GM19467 (cell line): ENCODE measurements around the gene IQCF2.
"Not testable (repeated sequence)": the region's sequence is repeated elsewhere in the genome, so short reads cannot be mapped to it uniquely, and the experiment has no call there.

Source experiments
- ATAC-seq: cut with Tn5 transposase; IDR thresholded peaks from one replicate; pipeline ENCODE4 v1.9.1; 2021; ENCODE audit warnings: mild to moderate bottlenecking, moderate library complexity; ENCODE audit not compliant: unreplicated experiment

Gene IQCF2

DNA sequence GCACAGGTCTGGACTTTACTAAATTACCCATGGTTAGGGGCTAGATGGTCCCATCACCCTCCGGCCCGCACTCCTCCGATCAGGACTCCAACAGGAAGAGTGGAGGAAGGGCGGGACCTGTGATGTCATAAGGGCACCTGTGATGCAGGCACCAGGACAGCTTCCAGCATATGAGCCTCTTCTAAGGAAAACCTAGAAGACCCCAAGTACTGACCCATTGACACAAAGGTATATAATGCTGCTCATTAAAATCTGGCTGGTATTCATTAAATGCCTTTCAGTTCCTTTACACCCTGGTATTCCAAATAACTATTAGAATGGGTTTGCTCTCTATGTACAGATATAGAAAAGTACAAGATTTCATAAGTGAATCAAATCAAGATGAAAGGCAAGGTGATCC, 14.1 kb downstream of the IQCF2 start, which contains the start of gene IQCF5:
IQCF5 (minus strand) TSS at position 101 of the 400 bp plus-strand sequence; CDS start at position 31, 70 bp downstream.
- no peak for ATAC-seq

DNA sequence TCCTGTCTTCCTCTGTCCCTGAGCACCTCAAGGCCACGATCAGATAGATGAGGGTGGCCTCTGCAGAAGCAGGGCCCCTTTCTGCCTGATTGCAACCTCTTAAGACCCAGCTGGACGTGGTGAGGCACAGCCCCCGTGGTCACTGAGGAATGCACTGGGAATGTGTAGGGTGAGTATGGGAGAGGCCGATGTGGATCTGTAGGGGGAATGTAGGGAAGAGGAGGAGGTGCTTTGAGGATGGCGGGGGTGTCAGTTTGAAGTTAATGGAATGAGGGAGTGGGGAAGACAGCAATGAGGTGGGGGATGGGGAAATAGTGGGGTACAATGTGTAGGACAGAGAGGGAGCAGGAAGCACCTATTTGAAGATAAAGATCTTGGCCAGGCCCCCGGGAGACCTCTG, 14.8 kb downstream of the IQCF2 start:
- ATAC-seq: no peak

- ATAC-seq: no peak
These were observed 18.5 kb downstream of the IQCF2 start for GRCh38 chr3:51879937-51880336.

DNA sequence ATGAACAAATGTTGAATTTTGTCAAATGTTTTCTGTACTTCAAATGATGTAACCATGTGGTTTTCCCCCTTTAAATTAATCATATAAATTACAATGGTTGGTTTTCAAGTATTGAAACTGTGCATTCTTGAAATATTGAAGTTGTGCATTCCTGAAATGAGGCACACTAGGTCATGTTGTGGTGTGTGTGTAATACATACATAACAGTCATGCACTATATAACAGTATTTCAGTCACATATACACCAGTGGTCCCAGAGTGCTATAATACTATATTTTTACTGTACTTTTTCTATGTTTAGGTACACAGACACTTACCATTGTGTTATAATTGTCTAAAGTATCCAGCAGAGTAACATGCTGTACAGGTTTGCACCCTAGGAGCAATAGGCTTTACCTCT, 25.0 kb downstream of the IQCF2 start:
- no peak for ATAC-seq

DNA sequence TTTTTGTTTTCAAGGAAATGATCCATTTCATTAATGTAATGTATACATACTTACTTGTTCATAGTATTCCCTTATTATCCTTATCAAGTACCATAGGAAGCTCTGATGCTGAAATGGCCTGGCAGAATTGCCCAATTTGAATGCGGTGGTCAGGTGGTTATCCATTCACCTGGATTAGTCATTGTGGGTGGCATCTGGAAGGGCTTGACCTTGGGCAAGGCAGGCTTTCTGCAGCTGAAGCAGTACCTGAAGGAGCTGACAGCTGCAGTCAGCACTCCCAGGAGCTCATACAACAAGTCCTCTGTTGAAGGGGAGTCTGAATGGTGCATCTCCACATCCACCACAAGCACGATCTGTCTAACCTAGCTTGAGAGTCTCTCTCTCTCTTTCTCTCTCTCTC, 26.2 kb downstream of the IQCF2 start:
- ATAC-seq: no peak

- ATAC-seq: no peak
These were observed 27.2 kb downstream of the IQCF2 start for GRCh38 chr3:51888463-51889105.

GRCh38 chr3:51891242-51892039, 30.0 kb downstream of the IQCF2 start:
- no peak for ATAC-seq

DNA sequence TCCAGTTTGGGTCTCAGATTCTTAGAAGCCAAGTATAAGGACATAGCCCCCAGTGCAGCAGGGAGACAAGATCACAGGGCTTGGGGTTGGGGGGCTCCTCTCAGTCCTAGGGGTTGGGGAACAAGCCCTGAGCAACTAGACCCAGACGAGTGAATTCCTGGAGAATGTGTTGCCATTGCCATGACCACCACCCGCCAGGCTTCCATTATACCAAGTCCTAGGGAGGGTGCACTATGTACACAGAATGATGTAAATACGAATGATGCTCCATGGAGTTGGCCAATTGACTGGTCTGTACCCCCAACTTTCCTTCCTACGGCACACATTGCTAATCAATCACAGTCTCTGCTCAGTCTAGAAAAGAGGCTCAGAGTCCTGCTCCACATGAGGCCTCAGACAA, 33.0 kb downstream of the IQCF2 start:
- no peak for ATAC-seq

GRCh38 chr3:51894939-51895338, 33.5 kb downstream of the IQCF2 start:
- no peak for ATAC-seq

GRCh38 chr3:51896607-51897305, 35.3 kb downstream of the IQCF2 start:
- no peak for ATAC-seq

GRCh38 chr3:51897391-51897790, 36.0 kb downstream of the IQCF2 start:
- ATAC-seq: no peak

DNA sequence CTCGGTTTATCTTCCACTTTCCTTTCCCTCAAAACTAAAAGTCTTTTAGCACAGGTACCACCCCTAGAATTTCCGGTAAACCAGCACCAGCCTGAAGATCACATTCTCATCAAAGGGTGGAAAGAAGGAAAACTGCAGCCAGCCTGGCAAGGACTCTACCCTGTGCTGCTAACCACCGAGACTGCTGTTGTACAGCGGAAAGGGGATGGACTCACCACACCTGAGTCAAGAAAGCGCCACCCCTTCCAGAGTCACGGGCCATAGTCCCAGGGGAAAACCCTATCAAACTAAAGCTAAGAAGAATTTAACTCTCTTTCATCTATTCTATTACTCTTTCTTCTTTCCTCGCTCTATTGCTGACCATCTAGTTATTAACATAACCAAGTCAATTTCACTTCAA, 38.6 kb downstream of the IQCF2 start:
- ATAC-seq: not testable (repeated sequence)

DNA sequence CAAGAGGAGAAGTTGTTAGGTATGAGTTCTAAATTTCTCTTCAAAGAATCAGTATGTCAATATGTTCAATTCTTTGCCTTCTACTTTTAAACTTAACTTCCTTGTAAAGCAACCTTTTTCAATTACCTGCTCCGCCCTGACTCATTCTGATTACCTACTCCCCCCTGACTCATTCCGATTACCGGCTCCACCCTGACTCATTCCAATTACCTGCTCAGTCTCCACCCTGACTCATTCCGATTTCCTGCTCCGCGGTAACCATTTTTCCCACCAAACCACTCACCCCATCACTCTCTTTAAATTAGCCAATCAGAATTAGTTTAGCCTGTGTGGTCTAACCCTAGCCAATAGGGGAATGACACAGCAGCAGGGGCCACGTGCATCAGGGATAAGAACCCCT, 40.9 kb downstream of the IQCF2 start:
- not testable (repeated sequence) for ATAC-seq

- no peak for ATAC-seq
These were observed 42.8 kb downstream of the IQCF2 start for GRCh38 chr3:51904034-51904823.

GRCh38 chr3:51908026-51908425, 46.6 kb downstream of the IQCF2 start:
- ATAC-seq: no peak
